Measurements from ENCODE around the gene PDE3A. TPM values are rescaled to one million over a fixed set of nuclear protein-coding genes. Genes with fewer than 3 reads are reported as not detected.

The PDE3A gene
- total RNA-seq, 2 experiments from 2014 or later = not detected

DNA sequence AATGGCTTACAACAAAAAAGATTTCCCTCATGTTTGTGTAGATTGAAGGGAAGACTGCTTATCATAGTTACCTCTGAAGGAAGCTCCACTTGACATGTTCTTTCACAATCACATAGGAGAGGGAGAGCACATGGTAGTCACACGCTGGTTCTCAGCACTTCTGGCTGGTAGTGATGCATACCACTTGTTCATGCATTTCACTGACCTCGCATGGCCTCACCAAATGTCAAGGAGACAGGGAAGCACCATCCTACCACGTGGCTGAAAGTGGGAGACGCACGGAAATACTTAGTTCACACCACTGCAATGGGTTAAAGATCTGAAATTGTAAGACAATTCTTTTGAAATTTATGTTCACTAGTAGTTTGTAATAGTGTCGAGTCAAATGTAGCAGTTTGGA, 74.0 kb downstream of the PDE3A start:
- H3K9me3 Mint-ChIP-seq = no peaks in the 10 kb centered on the region
- no peak for ATAC-seq
- intact Hi-C loops (cut with micrococcal nuclease) = no loop called here
- no peak overlapping the region for H3K4me3 Mint-ChIP-seq
- H3K27me3 Mint-ChIP-seq = no peaks in the 10 kb centered on the region
- no peak for DNase-seq
- POLR2A ChIA-PET = no interaction called here
- TF ChIP-seq, protein P1, sequence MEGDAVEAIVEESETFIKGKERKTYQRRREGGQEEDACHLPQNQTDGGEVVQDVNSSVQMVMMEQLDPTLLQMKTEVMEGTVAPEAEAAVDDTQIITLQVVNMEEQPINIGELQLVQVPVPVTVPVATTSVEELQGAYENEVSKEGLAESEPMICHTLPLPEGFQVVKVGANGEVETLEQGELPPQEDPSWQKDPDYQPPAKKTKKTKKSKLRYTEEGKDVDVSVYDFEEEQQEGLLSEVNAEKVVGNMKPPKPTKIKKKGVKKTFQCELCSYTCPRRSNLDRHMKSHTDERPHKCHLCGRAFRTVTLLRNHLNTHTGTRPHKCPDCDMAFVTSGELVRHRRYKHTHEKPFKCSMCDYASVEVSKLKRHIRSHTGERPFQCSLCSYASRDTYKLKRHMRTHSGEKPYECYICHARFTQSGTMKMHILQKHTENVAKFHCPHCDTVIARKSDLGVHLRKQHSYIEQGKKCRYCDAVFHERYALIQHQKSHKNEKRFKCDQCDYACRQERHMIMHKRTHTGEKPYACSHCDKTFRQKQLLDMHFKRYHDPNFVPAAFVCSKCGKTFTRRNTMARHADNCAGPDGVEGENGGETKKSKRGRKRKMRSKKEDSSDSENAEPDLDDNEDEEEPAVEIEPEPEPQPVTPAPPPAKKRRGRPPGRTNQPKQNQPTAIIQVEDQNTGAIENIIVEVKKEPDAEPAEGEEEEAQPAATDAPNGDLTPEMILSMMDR (IDR thresholded peaks at IDR 0.05) = no peak
- CTCF ChIA-PET = no interaction called here
- no peaks in the 10 kb centered on the region for H3K36me3 Mint-ChIP-seq (ENCODE audit: low read depth)
- no peak overlapping the region for H3K27ac Mint-ChIP-seq
- no peaks in the 10 kb centered on the region for H3K4me1 Mint-ChIP-seq (ENCODE audit: low read depth)

DNA sequence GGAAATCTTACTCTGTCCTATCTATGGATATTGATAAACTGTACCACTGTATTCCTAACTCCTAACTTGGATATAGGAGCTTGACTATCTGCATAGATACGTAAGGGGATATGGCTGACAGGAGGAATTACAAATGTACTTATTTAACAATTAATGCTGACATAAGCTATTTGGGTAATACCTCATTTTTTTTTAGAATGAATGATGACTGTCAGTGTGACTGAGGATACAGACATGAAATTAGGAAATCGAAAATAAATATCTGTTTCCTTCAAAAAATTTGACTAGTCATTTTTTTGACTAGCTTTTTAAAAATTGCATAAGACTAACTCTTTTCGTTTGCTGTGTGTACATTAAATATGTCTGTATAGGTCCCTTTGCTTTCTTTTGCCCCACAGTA, 74.9 kb downstream of the PDE3A start:
- no peak for ATAC-seq
- H3K9me3 Mint-ChIP-seq = no peaks in the 10 kb centered on the region
- no peak overlapping the region for H3K4me3 Mint-ChIP-seq
- H3K36me3 Mint-ChIP-seq (ENCODE audit: low read depth) = no peaks in the 10 kb centered on the region
- ChIA-PET CTCF (interaction anchor here (1.2 kb wide), 1 partner anchor 21 kb away, joined by 3 read pairs; no protein-coding TSS in a partner anchor), POLR2A (no interaction called here)
- no peak for DNase-seq
- no peaks in the 10 kb centered on the region for H3K4me1 Mint-ChIP-seq (ENCODE audit: low read depth)
- no peak overlapping the region for H3K27ac Mint-ChIP-seq
- TF ChIP-seq, protein P1 (IDR thresholded peaks at IDR 0.05) = no peak
- no peaks in the 10 kb centered on the region for H3K27me3 Mint-ChIP-seq
- intact Hi-C loops (cut with micrococcal nuclease) = no loop called here

DNA sequence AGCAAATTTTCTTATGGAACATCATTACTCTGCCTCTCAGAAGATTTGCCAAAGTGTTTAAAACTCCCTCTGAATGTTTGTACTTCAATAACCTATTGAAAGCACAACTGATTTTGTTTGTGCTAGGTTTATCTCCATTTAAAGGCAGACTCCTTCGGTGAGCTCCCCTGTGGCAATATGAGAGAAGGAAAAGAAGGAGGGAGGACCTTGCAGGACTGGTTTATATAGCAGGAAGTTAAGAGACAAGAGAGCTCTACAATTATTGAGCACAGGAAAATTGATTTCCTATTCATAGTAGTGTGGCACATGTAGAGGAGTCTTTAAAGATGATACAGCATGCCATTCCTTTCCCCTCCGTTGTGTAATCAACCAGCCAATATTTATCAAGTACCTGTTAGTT, 75.5 kb downstream of the PDE3A start:
- intact Hi-C loops (cut with micrococcal nuclease) = no loop called here
- no peaks in the 10 kb centered on the region for H3K36me3 Mint-ChIP-seq (ENCODE audit: low read depth)
- no peak for DNase-seq
- H3K9me3 Mint-ChIP-seq = no peaks in the 10 kb centered on the region
- ATAC-seq = no peak
- no peak overlapping the region for H3K27ac Mint-ChIP-seq
- H3K4me3 Mint-ChIP-seq = no peak overlapping the region
- no peaks in the 10 kb centered on the region for H3K27me3 Mint-ChIP-seq
- TF ChIP-seq, protein P1 (IDR thresholded peaks at IDR 0.05) = no peak
- POLR2A ChIA-PET = no interaction called here
- CTCF ChIA-PET = interaction anchor here (1.2 kb wide), 1 partner anchor 21 kb away, joined by 3 read pairs; no protein-coding TSS in a partner anchor
- no peaks in the 10 kb centered on the region for H3K4me1 Mint-ChIP-seq (ENCODE audit: low read depth)

DNA sequence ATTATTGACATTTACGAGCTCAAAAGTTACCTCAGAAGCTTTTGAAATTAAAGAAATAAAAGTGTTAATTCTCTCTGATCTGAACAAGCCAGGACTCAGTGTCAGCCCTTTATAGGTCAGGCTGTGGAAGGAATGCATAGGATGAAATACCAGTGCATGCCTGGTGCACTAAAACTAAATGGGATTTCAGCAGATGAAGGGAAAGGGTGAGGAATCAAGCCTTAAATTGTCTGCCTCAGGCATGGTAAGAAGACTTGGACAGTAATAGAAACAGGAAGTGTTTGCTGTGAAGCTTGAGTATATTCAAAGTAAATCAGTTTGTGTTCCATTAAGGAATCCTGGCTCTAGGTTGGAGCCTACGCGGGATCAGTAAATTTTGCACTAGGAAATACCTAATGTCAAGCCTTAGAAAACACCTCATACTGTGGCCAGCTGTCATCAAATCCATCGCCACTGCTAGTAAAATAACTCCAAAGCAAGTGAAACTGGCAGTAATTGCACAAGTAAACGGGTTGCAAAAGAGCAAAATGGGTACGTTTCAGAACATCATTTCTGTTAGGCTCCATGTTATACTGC, 76.3 kb downstream of the PDE3A start:
- DNase-seq (no peak), ATAC-seq (no peak)
- H3K27me3 Mint-ChIP-seq = no peaks in the 10 kb centered on the region
- TF ChIP-seq, protein P1 (IDR thresholded peaks at IDR 0.05) = no peak
- H3K36me3 Mint-ChIP-seq (ENCODE audit: low read depth) = no peaks in the 10 kb centered on the region
- intact Hi-C loops (cut with micrococcal nuclease) = no loop called here
- CTCF ChIA-PET = interaction anchor here (1.2 kb wide), 1 partner anchor 20 kb away, joined by 3 read pairs; no protein-coding TSS in a partner anchor
- H3K27ac Mint-ChIP-seq = no peak overlapping the region
- H3K9me3 Mint-ChIP-seq = no peaks in the 10 kb centered on the region
- POLR2A ChIA-PET = no interaction called here
- H3K4me3 Mint-ChIP-seq = no peak overlapping the region
- H3K4me1 Mint-ChIP-seq (ENCODE audit: low read depth) = no peaks in the 10 kb centered on the region

DNA sequence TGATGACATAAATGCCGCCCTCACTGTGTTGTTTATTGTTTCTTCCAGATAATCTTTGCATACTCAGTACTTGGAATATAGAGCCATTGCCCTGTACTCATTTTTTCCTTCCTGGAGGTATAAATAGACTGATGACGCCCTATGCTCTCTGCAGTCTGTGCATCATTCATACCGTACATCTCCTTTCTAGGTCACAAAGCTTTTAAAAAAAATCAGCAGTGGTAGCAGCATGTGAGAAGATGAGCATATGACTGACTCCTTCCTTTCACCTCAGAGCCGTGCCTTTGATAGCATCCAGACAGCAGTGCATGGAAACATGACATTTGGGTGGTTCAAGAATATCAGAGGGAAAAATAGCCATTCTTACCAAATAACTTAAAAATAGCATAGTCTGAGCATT, 77.3 kb downstream of the PDE3A start:
- Mint-ChIP-seq H3K27me3 (no peaks in the 10 kb centered on the region), H3K9me3 (no peaks in the 10 kb centered on the region), H3K27ac (no peak overlapping the region), H3K4me1 (ENCODE audit: low read depth) (no peaks in the 10 kb centered on the region), H3K36me3 (ENCODE audit: low read depth) (no peaks in the 10 kb centered on the region), H3K4me3 (no peak overlapping the region)
- ChIA-PET CTCF (interaction anchor here (0.6 kb wide), 1 partner anchor 20 kb away, joined by 3 read pairs; no protein-coding TSS in a partner anchor), POLR2A (no interaction called here)
- no peak for ATAC-seq
- DNase-seq = no peak
- intact Hi-C loops (cut with micrococcal nuclease) = no loop called here
- TF ChIP-seq, protein P1 (IDR thresholded peaks at IDR 0.05) = no peak
